HepG2 (cell line): ENCODE measurements around the gene NDUFB6. TPM values are rescaled to one million over a fixed set of nuclear protein-coding genes. Genes with fewer than 3 reads are reported as not detected.

Experiments
- BRF2 ChIP-seq: sonication (generic); formaldehyde crosslinking; IDR thresholded peaks from 2 replicates; pipeline ENCODE4 v1.8.1; 2022; ENCODE audit warnings: mild to moderate bottlenecking, missing genetic modification reagents
- CBFB ChIP-seq: sonication (generic); formaldehyde crosslinking; IDR thresholded peaks from 2 replicates; pipeline ENCODE4 v1.4.0; 2020; ENCODE audit warnings: missing genetic modification reagents
- HDAC6 ChIP-seq: fragments of 200-600 bp; sonication (generic); IDR thresholded peaks from 2 replicates; pipeline ENCODE4 v1.7.0; 2017; ENCODE audit warnings: mild to moderate bottlenecking, antibody characterized with exemption, low read length, low read depth
- MTA3 ChIP-seq: sonication (generic); formaldehyde crosslinking; IDR thresholded peaks from 2 replicates; pipeline ENCODE4 v1.4.0; 2020; ENCODE audit warnings: missing genetic modification reagents
- NR2F6 ChIP-seq, 2 experiments: IDR thresholded peaks; 2 replicates each; pipeline ENCODE4 v1.6.1; 2016; ENCODE audit warnings: antibody characterized with exemption in 1 of 2, mild to moderate bottlenecking in 1 of 2
- NRL ChIP-seq: sonication (generic); formaldehyde crosslinking; IDR thresholded peaks from 2 replicates; pipeline ENCODE4 v1.5.0; 2020; ENCODE audit warnings: missing genetic modification reagents, mild to moderate bottlenecking, moderate library complexity, borderline replicate concordance
- POGZ ChIP-seq: sonication (generic); formaldehyde crosslinking; IDR thresholded peaks from 2 replicates; pipeline ENCODE4 v1.4.0; 2020; ENCODE audit warnings: mild to moderate bottlenecking, missing genetic modification reagents
- RXRA ChIP-seq: sonication (generic); formaldehyde crosslinking; IDR thresholded peaks from 2 replicates; pipeline ENCODE4 v1.5.1; 2020; ENCODE audit warnings: missing genetic modification reagents
- SALL2 ChIP-seq: sonication (generic); formaldehyde crosslinking; IDR thresholded peaks from 2 replicates; pipeline ENCODE4 v1.8.1; 2023; ENCODE audit warnings: mild to moderate bottlenecking, missing genetic modification reagents, inconsistent platforms
- TBP ChIP-seq: sonication (generic); formaldehyde crosslinking; IDR thresholded peaks from 2 replicates; pipeline ENCODE4 v1.5.0; 2020; ENCODE audit warnings: missing genetic modification reagents
- TFE3 ChIP-seq: IDR thresholded peaks from 2 replicates; pipeline ENCODE4 v1.6.1; 2016
- XRCC5 ChIP-seq: fragments of 200-400 bp; formaldehyde crosslinking; optimal IDR thresholded peaks from 2 replicates; pipeline ENCODE3; 2017; ENCODE audit warnings: mild to moderate bottlenecking, low read length
- ZFP36 ChIP-seq: fragments of 150-350 bp; IDR thresholded peaks from 2 replicates; pipeline ENCODE4 v1.6.1; 2018; ENCODE audit warnings: borderline replicate concordance, low read length, low read depth; ENCODE audit not compliant: partially characterized antibody
- ZNF207 ChIP-seq: fragments of 450-650 bp; IDR thresholded peaks from 2 replicates; pipeline ENCODE4 v1.6.1; 2016; ENCODE audit warnings: antibody characterized with exemption, borderline replicate concordance
- ZNF296 ChIP-seq: sonication (generic); formaldehyde crosslinking; conservative IDR thresholded peaks from 2 replicates; pipeline ENCODE4 v1.5.0; 2020; ENCODE audit warnings: mild to moderate bottlenecking, missing genetic modification reagents
- ZNF414 ChIP-seq: sonication (generic); formaldehyde crosslinking; IDR thresholded peaks from 2 replicates; pipeline ENCODE4 v1.5.0; 2020; ENCODE audit warnings: missing genetic modification reagents
- ZNF512B ChIP-seq: sonication (generic); formaldehyde crosslinking; IDR thresholded peaks from 2 replicates; pipeline ENCODE4 v1.5.1; 2020; ENCODE audit warnings: missing genetic modification reagents, mild to moderate bottlenecking, borderline replicate concordance
- ZNF792 ChIP-seq: IDR thresholded peaks from 2 replicates; pipeline ENCODE4 v1.6.1; 2016
- ZSCAN31 ChIP-seq: sonication (generic); formaldehyde crosslinking; IDR thresholded peaks from 2 replicates; pipeline ENCODE4 v1.5.0; 2020; ENCODE audit warnings: low read depth, mild to moderate bottlenecking, missing genetic modification reagents
- polyA plus RNA-seq, 8 experiments: library from polyadenylated mRNA; depleted of rRNA in 3 of 8; stranded (reverse) in 7 of 8; unstranded in 1 of 8; fragments of >200 nt; fragmentation: Illumina TruSeq in 4 of 8; extraction: Trizol in 4 of 8; gene quantifications; 2 replicates each; pipeline versions ENCODE4 v1.2.1 to v1.2.3, GENCODE V29; 2011 to 2016; ENCODE audit warnings: low read depth in 4 of 8, missing spikeins in 1 of 8, mixed read lengths in 1 of 8; ENCODE audit not compliant: insufficient read depth in 1 of 8
- total RNA-seq, 5 experiments: library from RNA; depleted of rRNA; stranded (reverse); fragments of >200 nt; fragmentation: Illumina TruSeq; extraction: Trizol; gene quantifications; 2 replicates each; pipeline ENCODE4 v1.2.3, GENCODE V29; 2016; ENCODE audit warnings: low read depth in 1 of 5
- TF ChIP-seq, protein P1 (sequence below): sonication (generic); formaldehyde crosslinking; IDR thresholded peaks from 2 replicates; pipeline ENCODE4 v1.5.0; 2020; ENCODE audit warnings: missing genetic modification reagents, mild to moderate bottlenecking, borderline replicate concordance

Gene NDUFB6
- total and polyA plus RNA-seq, 2 of the 13 experiments (the other 11 are each of a cell fraction or from before 2014, with no cell fraction given): 31.2 to 81.9 TPM

DNA sequence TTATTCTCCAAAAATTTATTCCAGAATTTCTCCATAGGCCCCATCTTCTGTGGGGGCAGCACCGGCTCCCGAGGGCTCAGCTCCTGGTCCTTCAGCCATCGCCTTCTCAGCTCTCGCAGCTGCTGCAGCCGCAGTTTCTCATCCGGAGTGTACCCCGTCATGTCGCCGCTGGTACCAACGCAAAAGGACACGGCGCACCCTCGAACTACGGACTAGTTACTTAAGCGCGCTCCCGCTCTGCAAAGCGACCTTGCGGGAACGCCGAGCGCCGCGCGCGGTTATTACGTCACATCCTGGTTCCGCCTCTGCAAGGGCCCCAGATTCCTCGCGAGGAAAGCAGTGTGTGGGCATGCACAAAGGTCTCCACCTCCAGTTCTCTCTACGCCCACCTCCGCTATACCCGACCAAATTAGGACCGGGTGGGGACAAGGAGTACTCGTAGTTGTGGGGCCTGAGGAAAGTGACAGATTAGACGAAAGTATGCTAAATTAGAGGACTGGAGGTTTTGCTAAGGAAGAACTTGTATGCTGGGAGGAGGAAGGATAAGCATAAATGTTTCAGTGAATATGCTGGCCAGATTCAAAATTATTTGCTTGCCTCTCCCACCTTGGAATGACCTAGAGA lies at the start of gene NDUFB6 (continued):
- TF ChIP-seq, protein P1, sequence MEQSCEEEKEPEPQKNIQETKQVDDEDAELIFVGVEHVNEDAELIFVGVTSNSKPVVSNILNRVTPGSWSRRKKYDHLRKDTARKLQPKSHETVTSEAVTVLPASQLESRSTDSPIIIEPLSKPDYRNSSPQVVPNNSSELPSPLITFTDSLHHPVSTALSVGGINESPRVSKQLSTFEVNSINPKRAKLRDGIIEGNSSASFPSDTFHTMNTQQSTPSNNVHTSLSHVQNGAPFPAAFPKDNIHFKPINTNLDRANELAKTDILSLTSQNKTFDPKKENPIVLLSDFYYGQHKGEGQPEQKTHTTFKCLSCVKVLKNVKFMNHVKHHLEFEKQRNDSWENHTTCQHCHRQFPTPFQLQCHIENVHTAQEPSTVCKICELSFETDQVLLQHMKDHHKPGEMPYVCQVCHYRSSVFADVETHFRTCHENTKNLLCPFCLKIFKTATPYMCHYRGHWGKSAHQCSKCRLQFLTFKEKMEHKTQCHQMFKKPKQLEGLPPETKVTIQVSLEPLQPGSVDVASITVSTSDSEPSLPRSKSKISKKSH: peak; percentile 69; the same call in 1 of the 2 replicates
- TF ChIP-seq ZNF512B (CRISPR knock-in tag): peak; percentile 51; the same call in 1 of the 2 replicates
- TF ChIP-seq POGZ: peak; percentile 95
- TF ChIP-seq ZSCAN31: peak; percentile 83; the same call in 1 of the 2 replicates
- no peak for TF ChIP-seq ZFP36
- TF ChIP-seq NRL (CRISPR knock-in tag): peak; percentile 55; the same call in 1 of the 2 replicates
- TF ChIP-seq SALL2 (CRISPR knock-in tag): peak; percentile 67; the same call in 1 of the 2 replicates
- TF ChIP-seq CBFB (CRISPR knock-in tag): no peak
- no peak for TF ChIP-seq MTA3 (CRISPR knock-in tag)
- TF ChIP-seq ZNF207: no peak
- no peak for TF ChIP-seq HDAC6
- TF ChIP-seq RXRA (CRISPR knock-in tag): peak; percentile 74
- peak; percentile 68 for TF ChIP-seq XRCC5
- no peak for TF ChIP-seq ZNF296
- TF ChIP-seq TFE3 (CRISPR knock-in tag): peak; percentile 41; the same call in 1 of the 2 replicates
- TF ChIP-seq NR2F6 (IDR thresholded peaks at IDR 0.05): no peak; the same call in 1 of the 2 replicates
- TF ChIP-seq NR2F6 (CRISPR knock-in tag; IDR thresholded peaks at IDR 0.05): 0 out of 2 replicates have a peak, but pooled peaks have one; percentile 43
- no peak for TF ChIP-seq ZNF414 (CRISPR knock-in tag)
- peak; percentile 51; the same call in 1 of the 2 replicates for TF ChIP-seq ZNF792
- TF ChIP-seq BRF2 (CRISPR knock-in tag): no peak
- no peak for TF ChIP-seq TBP (CRISPR knock-in tag)
